ENCODE measurements around the gene FLT4.
"Not testable (repeated sequence)": the region's sequence is repeated elsewhere in the genome, so short reads cannot be mapped to it uniquely, and the experiment has no call there.

FLT4 gene

GRCh38 chr5:180670586-180671359 is 21.4 kb upstream of the FLT4 start:
- DNase-seq (ENCODE audit: low read depth in 1 of 2, low spot score in 1 of 2), result no peak

- no peak for DNase-seq (ENCODE audit: low read depth in 1 of 2, low spot score in 1 of 2)
Measured at GRCh38 chr5:180670157-180670556, 20.8 kb upstream of the FLT4 start.

GRCh38 chr5:180669661-180670060 is 20.3 kb upstream of the FLT4 start:
- no peak for DNase-seq (ENCODE audit: low read depth in 1 of 2, low spot score in 1 of 2)

- DNase-seq (ENCODE audit: low read depth in 1 of 2, low spot score in 1 of 2), result no peak
Measured at GRCh38 chr5:180668835-180669596, 19.6 kb upstream of the FLT4 start.

GRCh38 chr5:180666812-180667211 is 17.4 kb upstream of the FLT4 start:
- DNase-seq (ENCODE audit: low read depth in 1 of 2, low spot score in 1 of 2), result no peak

GRCh38 chr5:180665682-180666404 is 16.4 kb upstream of the FLT4 start:
- no peak for DNase-seq (ENCODE audit: low read depth in 1 of 2, low spot score in 1 of 2)

GRCh38 chr5:180658774-180659564 is 9.6 kb upstream of the FLT4 start:
- DNase-seq (ENCODE audit: low read depth in 1 of 2, low spot score in 1 of 2), result no peak

- DNase-seq (ENCODE audit: low read depth in 1 of 2, low spot score in 1 of 2), result not testable (repeated sequence)
Measured at GRCh38 chr5:180655243-180655642, 5.8 kb upstream of the FLT4 start.

GRCh38 chr5:180652771-180653170 is 3.4 kb upstream of the FLT4 start:
- no peak for DNase-seq (ENCODE audit: low read depth in 1 of 2, low spot score in 1 of 2)

GRCh38 chr5:180652346-180652745 is 2.9 kb upstream of the FLT4 start:
- DNase-seq (ENCODE audit: low read depth in 1 of 2, low spot score in 1 of 2), result no peak

GRCh38 chr5:180648658-180649296 is 623 bp downstream of the FLT4 start:
- no peak for DNase-seq (ENCODE audit: low read depth in 1 of 2, low spot score in 1 of 2)

GRCh38 chr5:180647941-180648500 is 1.4 kb downstream of the FLT4 start:
- DNase-seq (ENCODE audit: low read depth in 1 of 2, low spot score in 1 of 2), result no peak

GRCh38 chr5:180647465-180647864 is 1.9 kb downstream of the FLT4 start:
- DNase-seq (ENCODE audit: low read depth in 1 of 2, low spot score in 1 of 2), result no peak

- no peak for DNase-seq (ENCODE audit: low read depth in 1 of 2, low spot score in 1 of 2)
Measured at GRCh38 chr5:180646963-180647305, 2.5 kb downstream of the FLT4 start.

GRCh38 chr5:180646289-180646962 is 3.0 kb downstream of the FLT4 start:
- DNase-seq (ENCODE audit: low read depth in 1 of 2, low spot score in 1 of 2), result no peak

GRCh38 chr5:180645274-180646204 is 3.9 kb downstream of the FLT4 start:
- no peak for DNase-seq (ENCODE audit: low read depth in 1 of 2, low spot score in 1 of 2)

- no peak for DNase-seq (ENCODE audit: low read depth in 1 of 2, low spot score in 1 of 2)
Measured at GRCh38 chr5:180644825-180645273, 4.6 kb downstream of the FLT4 start.

- no peak for DNase-seq (ENCODE audit: low read depth in 1 of 2, low spot score in 1 of 2)
Measured at GRCh38 chr5:180644129-180644824, 5.1 kb downstream of the FLT4 start.
